ENCODE measurements around the gene PRICKLE4.

The PRICKLE4 gene

GRCh38 chr6:41780551-41781365 lies at the start of gene PRICKLE4:
Gene PRICKLE4, plus strand, starts transcription at chr6:41780782. Its CDS starts 2,692 bp downstream, at chr6:41783474.
- DNase-seq, result peak; percentile 67 to 90 (median 72)

GRCh38 chr6:41731561-41732086 lies 49.0 kb upstream of the PRICKLE4 start:
- no peak for DNase-seq

DNA sequence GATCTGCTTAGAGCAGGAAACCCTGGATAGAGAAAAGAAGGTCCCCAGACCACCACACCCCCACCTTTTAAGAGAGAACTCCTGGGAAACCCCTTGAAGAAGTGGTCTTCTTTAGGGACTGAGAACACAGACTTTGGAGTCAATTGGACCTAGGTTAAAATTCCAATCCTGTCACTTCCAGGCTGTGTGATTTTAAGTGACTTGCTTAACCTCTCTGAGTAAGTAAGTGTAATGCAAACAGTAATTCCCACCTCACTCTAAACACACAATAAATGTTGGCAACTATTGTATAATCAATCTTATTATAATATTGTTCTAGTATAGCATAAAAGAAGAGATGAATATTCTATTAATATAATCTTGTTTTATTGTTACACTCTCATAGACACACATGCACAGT lies 48.4 kb upstream of the PRICKLE4 start:
- no peak for DNase-seq

- DNase-seq, result peak; percentile 53 to 70 (median 57)
Measured at GRCh38 chr6:41732591-41733359, 47.8 kb upstream of the PRICKLE4 start.

GRCh38 chr6:41733360-41733706 lies 47.2 kb upstream of the PRICKLE4 start:
- DNase-seq, result no peak

GRCh38 chr6:41733707-41734665 lies 46.6 kb upstream of the PRICKLE4 start:
- DNase-seq, result peak; percentile 66 to 88 (median 71)

DNA sequence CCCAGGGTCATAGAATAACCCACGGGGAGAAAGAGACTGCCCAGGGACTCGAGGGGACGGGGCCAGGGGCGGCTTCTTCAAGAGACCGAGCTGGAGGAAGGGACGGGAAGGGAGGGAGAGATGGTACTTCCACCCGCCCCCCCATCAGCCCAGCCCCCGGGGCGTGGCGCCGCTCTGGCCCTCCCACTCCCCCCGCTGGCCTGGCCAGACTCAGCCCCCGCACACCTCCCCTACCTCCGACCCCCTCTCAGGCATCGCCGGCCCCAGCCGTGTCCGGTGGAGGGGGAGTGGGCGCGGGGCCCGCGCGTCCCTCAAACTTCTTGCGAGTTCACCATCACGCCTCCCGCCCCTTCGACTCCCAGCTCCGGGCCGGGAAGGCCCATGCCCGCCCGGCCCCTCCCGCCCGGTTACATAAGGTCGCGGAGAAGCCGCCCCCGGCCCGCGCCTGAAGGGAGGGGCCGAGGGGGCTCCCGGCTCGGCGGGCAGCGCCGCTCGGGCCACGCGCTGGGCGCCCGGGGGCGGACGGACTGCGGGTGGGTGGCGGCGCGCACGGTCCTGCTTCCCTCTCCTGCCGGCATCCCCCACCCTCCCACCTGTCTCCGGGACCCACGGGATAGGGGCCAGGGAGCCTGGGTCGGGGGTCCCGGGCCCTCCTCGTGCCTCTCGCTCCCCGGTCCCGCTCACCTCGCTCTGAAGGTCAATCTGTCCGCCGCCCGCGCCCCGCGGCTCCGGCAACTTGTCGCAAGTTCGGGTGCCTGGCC lies 45.7 kb upstream of the PRICKLE4 start:
- DNase-seq, result peak; percentile 73 to 96 (median 88)

DNA sequence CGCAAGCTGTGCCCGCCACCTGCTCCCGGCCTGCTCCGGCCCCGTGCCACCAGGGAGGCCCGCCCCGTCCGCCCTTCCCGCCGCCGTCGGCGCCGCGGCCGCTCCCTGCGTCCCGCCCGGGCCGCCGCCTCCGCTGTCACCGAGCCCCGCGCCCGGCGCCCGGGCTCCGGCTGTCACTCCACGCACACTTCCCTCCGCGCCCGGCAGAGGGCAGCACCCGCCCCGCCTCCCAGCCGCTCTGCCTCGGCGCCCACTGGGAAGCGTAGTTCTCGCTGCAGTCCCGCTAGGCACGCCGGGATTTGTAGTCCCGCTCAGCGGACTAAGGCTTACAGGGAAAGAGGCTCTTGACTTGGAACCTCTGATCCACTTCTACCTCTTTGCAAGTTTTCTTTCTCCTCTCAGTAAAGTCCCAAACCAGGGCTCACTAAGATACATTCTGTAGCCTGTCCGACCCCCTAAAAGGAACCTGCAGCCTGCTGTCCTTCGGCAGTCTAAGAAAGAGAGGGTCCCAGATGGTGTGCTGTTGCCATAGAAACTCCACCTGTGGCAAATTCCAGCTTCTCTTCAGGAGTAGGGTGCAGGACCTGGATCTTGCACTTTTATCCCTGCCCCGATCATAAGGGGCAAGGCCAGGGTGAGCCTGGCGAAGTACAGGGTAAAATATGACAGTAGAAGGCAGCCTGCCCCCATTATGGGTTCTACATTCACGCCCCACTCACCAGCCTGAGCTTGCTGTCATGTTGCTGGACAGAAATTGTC lies 45.0 kb upstream of the PRICKLE4 start, which contains the start of gene TFEB:
Gene TFEB (minus strand): TSS at position 182 of the 759 bp plus-strand sequence. CDS start 44,395 bp downstream, outside the sequence.
- DNase-seq, result peak; percentile 95 to 97 (median 97)

- no peak for DNase-seq
Measured at GRCh38 chr6:41736186-41736733, 44.3 kb upstream of the PRICKLE4 start.

DNA sequence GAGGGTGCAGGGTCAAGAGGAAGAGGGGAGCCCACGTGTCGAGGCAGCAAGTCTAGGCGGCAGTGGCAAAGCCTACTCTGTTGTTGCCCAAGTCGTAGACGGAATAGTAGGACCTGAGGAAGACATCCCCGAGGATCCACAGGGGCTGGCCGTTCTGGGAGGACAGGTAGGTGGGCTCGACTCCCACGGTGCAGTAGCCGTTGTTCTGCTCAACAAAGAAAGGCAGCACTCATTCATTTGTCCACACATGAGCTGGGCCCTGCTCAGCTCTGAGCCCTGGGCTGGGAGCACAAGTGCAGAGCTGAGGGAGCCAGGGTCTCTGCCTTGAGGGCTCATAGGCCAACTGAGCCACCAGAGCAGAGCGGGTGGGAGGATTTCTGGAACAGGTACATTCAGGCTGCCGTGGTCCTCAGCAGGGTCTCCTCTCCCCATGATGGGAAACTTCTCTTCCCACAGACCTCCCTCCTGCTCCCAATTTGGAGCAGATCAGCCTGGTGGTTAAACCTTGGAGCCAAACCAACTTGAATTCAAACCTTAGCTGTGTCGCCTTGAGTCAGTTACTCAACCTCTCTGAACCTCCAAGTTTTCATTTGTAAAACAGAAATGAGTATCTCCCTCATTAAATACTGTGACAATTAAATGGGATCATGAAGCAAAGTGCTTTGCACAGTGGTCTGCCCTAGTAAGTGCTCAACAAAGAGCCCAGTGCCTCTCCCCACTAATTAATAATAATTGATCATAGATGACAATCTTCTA lies 43.6 kb upstream of the PRICKLE4 start:
- DNase-seq, result no peak

DNA sequence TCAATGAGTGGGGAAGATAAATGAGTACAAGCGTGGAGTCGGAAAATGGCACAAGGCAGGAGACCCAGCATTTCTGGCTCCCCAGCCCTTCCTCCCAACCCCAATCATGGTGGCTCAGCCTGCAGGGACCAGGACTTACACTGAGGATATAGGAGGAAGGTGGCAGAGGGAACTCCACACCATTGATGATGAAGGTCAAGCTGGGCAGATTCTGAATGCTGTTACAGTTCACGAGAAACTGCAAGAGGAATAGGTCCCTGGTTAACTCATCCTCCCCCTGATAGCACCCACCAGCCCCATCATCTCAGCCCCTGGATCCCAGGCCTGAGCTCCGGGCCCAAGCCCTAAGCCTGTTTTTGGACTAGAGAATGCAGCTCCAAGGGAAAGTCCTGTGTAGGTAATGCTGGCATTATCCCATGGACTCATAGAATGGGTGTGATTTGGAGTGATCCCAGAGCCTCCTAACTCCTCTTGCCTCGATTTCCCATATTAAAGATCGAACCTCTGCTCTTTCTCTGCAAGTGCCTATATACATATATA lies 42.9 kb upstream of the PRICKLE4 start:
- DNase-seq, result no peak

- DNase-seq, result no peak
Measured at GRCh38 chr6:41739041-41739440, 41.5 kb upstream of the PRICKLE4 start.

- DNase-seq, result no peak
Measured at GRCh38 chr6:41740366-41741162, 40.0 kb upstream of the PRICKLE4 start.

DNA sequence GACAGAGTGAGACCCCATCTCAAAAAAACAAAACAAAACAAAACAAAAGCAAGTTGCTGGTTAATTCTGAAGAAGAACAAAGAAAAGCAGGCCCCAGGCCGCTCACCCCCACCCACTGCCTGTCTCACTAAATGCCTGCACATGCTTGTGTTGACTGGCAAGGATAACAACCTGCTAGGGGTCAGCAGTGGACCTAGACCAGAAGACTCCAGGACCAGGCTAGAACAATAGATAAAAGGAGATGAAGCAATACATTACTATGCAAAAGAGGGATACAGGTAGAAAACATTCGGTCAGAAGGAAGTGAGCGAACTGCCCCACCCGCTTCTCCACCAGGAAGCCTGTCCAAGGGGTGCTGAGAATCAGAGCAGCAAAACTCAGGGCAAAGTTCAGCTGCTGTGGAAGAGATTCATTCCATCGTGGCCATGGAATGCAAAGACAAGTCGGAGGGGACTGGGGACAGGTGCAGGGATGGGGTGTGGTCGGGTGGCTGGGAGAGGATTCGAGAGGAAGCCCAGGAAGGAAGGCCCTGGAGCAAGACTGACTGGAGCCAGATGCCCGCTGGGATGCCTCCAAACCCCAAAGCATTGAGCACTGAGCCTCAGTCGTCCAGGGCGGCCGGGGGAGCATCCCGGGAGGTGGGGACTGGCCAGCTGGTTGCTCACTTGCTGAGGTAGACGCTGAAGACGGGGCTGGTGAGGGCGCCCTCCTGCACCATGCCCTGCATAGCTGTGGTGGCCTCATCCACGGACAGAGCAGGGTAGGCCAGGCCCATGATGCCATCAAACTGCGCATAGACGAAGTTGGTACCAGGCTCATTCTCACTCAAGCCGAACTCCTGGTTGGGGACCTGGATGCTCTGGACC lies 38.7 kb upstream of the PRICKLE4 start:
- DNase-seq, result no peak

- no peak for DNase-seq
Measured at GRCh38 chr6:41743406-41744235, 37.0 kb upstream of the PRICKLE4 start.

DNA sequence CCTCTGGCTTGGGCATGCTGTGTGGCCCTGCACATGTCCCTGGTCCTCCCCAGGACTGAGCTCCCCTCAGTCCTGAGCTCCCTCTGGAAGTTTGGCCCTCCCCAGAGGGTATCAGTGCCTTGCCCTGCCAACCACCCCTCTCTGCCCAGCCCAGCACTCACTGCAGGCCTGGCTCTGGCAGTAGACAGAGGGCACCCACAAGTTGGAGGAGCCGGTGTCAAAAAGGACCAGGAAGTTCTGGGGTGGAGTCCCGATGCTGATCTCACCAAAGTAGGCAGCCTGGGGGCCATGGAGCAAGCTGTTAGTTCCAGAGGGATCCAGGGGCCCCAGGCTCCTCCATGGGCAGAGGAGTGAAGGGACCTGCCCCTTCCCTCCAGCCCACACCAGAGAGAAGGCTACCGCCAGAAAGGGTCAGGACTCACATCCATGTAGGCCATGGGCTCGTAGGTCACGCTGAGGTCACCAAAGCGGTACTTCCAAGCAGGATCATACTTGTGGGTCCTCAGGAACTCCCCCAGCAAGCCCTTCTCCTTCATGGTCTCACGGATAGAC lies 36.3 kb upstream of the PRICKLE4 start:
- no peak for DNase-seq

Data from suppressor macrophage treated with lipopolysaccharide for 1 hour (primary cell).